H1 (cell line): Measurements from ENCODE around the gene ADPRS. TPM values are rescaled to one million over a fixed set of nuclear protein-coding genes. Genes with fewer than 3 reads are reported as not detected.

Source experiments
- ATF3 ChIP-seq: IDR thresholded peaks from 2 replicates; pipeline ENCODE4 v1.6.1; 2011; ENCODE audit warnings: low read depth, mild to moderate bottlenecking, low read length; ENCODE audit not compliant: insufficient read depth
- CHD7 ChIP-seq: fragments of 300-600 bp; sonication (generic); IDR thresholded peaks from 2 replicates; pipeline ENCODE4 v1.7.1; 2012; ENCODE audit warnings: low read length, moderate library complexity, mild to moderate bottlenecking, inconsistent platforms; ENCODE audit not compliant: insufficient replicate concordance
- KDM1A ChIP-seq: fragments of 200-600, 300-600 bp; sonication (generic); IDR thresholded peaks from 2 replicates; pipeline ENCODE4 v1.7.1; 2016; ENCODE audit warnings: mild to moderate bottlenecking, low read length, borderline replicate concordance
- NANOG ChIP-seq: IDR thresholded peaks from 2 replicates; pipeline ENCODE4 v1.6.1; 2011; ENCODE audit warnings: low read length, low read depth, mild to moderate bottlenecking, inconsistent platforms; ENCODE audit not compliant: insufficient read depth, poor library complexity, severe bottlenecking
- RAD21 ChIP-seq, 2 experiments: IDR thresholded peaks in 1 of 2; conservative IDR thresholded peaks in 1 of 2; 2 replicates each; pipeline ENCODE4 v1.6.1; 2011; ENCODE audit warnings: low read depth in 2 of 2, low read length in 2 of 2, improper control_type of control experiment in 1 of 2, inconsistent platforms in 1 of 2, mild to moderate bottlenecking in 1 of 2, moderate library complexity in 1 of 2
- RBBP5 ChIP-seq: IDR thresholded peaks from 2 replicates; pipeline ENCODE4 v1.7.1; 2012; ENCODE audit warnings: low read depth, mild to moderate bottlenecking, inconsistent platforms, low read length, moderate library complexity, borderline replicate concordance
- SAP30 ChIP-seq: fragments of 300-600 bp; sonication (generic); IDR thresholded peaks from 2 replicates; pipeline ENCODE4 v1.7.1; 2012; ENCODE audit warnings: low read length, moderate library complexity, mild to moderate bottlenecking, inconsistent platforms; ENCODE audit not compliant: insufficient read depth, insufficient replicate concordance
- TEAD4 ChIP-seq: IDR thresholded peaks from 2 replicates; pipeline ENCODE4 v1.6.1; 2012; ENCODE audit warnings: low read depth, low read length, inconsistent platforms, mixed read lengths
- polyA plus RNA-seq, 7 experiments: library from polyadenylated mRNA; depleted of rRNA in 3 of 7; stranded (reverse) in 5 of 7; unstranded in 2 of 7; fragments of >200 nt in 5 of 7; fragments of 200-250 nt in 2 of 7; gene quantifications; 1 replicate in 5 of 7; 2 replicates in 1 of 7; 4 replicates in 1 of 7; pipeline versions ENCODE4 v1.2.1 to v1.2.3, GENCODE V29; 2011 to 2013; ENCODE audit warnings: missing spikeins in 2 of 7, mixed read lengths in 2 of 7
- total RNA-seq: library from RNA; stranded (reverse); fragmentation: NEBNext Ultra II Directional; extraction: Animal tissue kit (Norgen Biotek cat#: 25700); gene quantifications from 2 replicates; pipeline ENCODE4 v1.2.1, GENCODE V29; 2021

Gene ADPRS
- total and polyA plus RNA-seq, 2 of the 8 experiments (the other 6 are each of a cell fraction or from before 2014, with no cell fraction given) = 22.9 to 38.1 TPM

GRCh38 chr1:36086529-36087232 lies 2.0 kb upstream of the ADPRS start (continued):
- TF ChIP-seq CHD7 (no peak), RAD21 (IDR thresholded peaks at IDR 0.05 in 1 of 2, conservative IDR thresholded peaks at IDR 0.05 in 1 of 2; ENCODE audit: low read depth in 2 of 2, low read length in 2 of 2) (no peak), NANOG (no peak), TEAD4 (no peak), ATF3 (no peak), SAP30 (no peak), KDM1A (no peak), RBBP5 (no peak)
